Transverse colon (tissue), 4 donors: ENCODE measurements around the gene HOXB9. TPM values are rescaled to one million over a fixed set of nuclear protein-coding genes. Genes with fewer than 3 reads are reported as not detected.

ENCODE experiments used
- DNase-seq: peaks from one replicate; pipeline ENCODE4 v3.0.0-alpha.2; 2019
- H3K27ac ChIP-seq, 4 donors: fragments of 200-600 bp; sonication (generic); 2 replicates each; pipeline ENCODE4 v1.5.1; 2016 to 2018; ENCODE audit warnings: inconsistent platforms in 4 of 4
- H3K27me3 ChIP-seq: fragments of 200-600 bp; sonication (generic); 2 replicates; pipeline ENCODE4 v1.5.1; 2017; ENCODE audit warnings: inconsistent platforms
- H3K36me3 ChIP-seq, 4 donors: fragments of 200-600 bp; sonication (generic); 2 replicates each; pipeline ENCODE4 v1.5.1; 2017 to 2019; ENCODE audit warnings: inconsistent platforms in 4 of 4
- H3K4me1 ChIP-seq, 4 donors: fragments of 200-600 bp; sonication (generic); 2 replicates each; pipeline ENCODE4 v1.5.1; 2017 to 2020; ENCODE audit warnings: inconsistent platforms in 4 of 4
- H3K4me3 ChIP-seq, 4 donors: fragments of 200-600 bp; sonication (generic); 1 replicate in 1 of 4; 2 replicates in 3 of 4; pipeline versions ENCODE4 v1.5.1 to v1.6.1; 2017 to 2019; ENCODE audit warnings: inconsistent platforms in 4 of 4
- H3K9me3 ChIP-seq, 2 donors: fragments of 200-600 bp; sonication (generic); 2 replicates each; pipeline ENCODE4 v1.5.1; 2017 to 2019; ENCODE audit warnings: inconsistent platforms in 2 of 2
- CTCF ChIP-seq, 5 experiments: fragments of 200-600 bp in 3 of 5; fragments of 450-650 bp in 2 of 5; sonication (generic) in 3 of 5; IDR thresholded peaks; 1 replicate in 2 of 5; 2 replicates in 3 of 5; pipeline ENCODE4 v1.5.1; 2016 to 2017; ENCODE audit warnings: antibody characterized with exemption in 5 of 5, inconsistent platforms in 3 of 5, mild to moderate bottlenecking in 2 of 5, moderate library complexity in 1 of 5
- EP300 ChIP-seq: sonication (generic); formaldehyde crosslinking; IDR thresholded peaks from one replicate; pipeline ENCODE4 v1.6.1; 2017; ENCODE audit warnings: antibody characterized with exemption, low read depth
- POLR2A ChIP-seq: fragments of 450-650 bp; IDR thresholded peaks from one replicate; pipeline ENCODE4 v1.6.1; 2016; ENCODE audit warnings: antibody characterized with exemption, mild to moderate bottlenecking, moderate library complexity
- POLR2AphosphoS5 ChIP-seq, 3 donors: sonication (generic); formaldehyde crosslinking; IDR thresholded peaks; one replicate each; pipeline ENCODE4 v1.6.1; 2016; ENCODE audit warnings: antibody characterized with exemption in 3 of 3
- WGBS, 2 donors: methylation state at CpG; one replicate each; pipeline ENCODE4 v1.1.5; 2018; ENCODE audit warnings: low coverage in 1 of 2; 5-methylcytosine and 5-hydroxymethylcytosine counted together
- in situ Hi-C, 4 donors: fragments of 200-750 bp; cut with MboI; loops; one replicate each; pipeline versions ENCODE4 v1.15.0 to v1.15.1; 2017; ENCODE audit warnings: low sequenced_read_pairs in 3 of 4, low pct_ligation_motif_present in 1 of 4, low pct_unique_long_range_greater_than_20kb in 1 of 4
- intact Hi-C: fragments of 100-400 bp; cut with DNase I; formaldehyde crosslinking; loops from one replicate; pipeline ENCODE4 v1.15.1; 2023; ENCODE audit warnings: low total_unique reads
- total RNA-seq, 4 donors: library from RNA; depleted of rRNA; stranded (reverse); fragments of >200 nt; gene quantifications; one replicate each; pipeline ENCODE4 v1.1.0, GENCODE V29; 2016

HOXB9 gene
- total RNA-seq, 4 donors from 2014 or later: 19.8 to 54.3 (median 29.4) TPM

- no peaks in the 10 kb centered on the region for H3K36me3 ChIP-seq
- WGBS, 2 donors: 17 to 54% methylated on average over 1 to 22 of the region's 22 CpGs
- peak overlapping the region; percentile 89 to 95 (median 92) for H3K27ac ChIP-seq
- peaks cover 36 to 92% (median 71%) of the 10 kb centered on the region in 4 donors for H3K4me1 ChIP-seq
- no peak for DNase-seq
- in situ Hi-C loops: no loop called here
- peaks cover 7% of the 10 kb centered on the region for H3K27me3 ChIP-seq
- TF ChIP-seq CTCF (IDR thresholded peaks at IDR 0.05) (no peak), POLR2AphosphoS5 (IDR thresholded peaks at IDR 0.05) (no peak), POLR2A (no peak), EP300 (no peak)
- no peaks in the 10 kb centered on the region for H3K9me3 ChIP-seq
- intact Hi-C loops: loop anchor here (5.0 kb wide), 1 partner anchor 34 kb away; no protein-coding TSS in a partner anchor
- peak overlapping the region; percentile 6 to 54 (median 46) for H3K4me3 ChIP-seq
Measured at GRCh38 chr17:48575673-48576478, 50.3 kb downstream of the HOXB9 start.

DNA sequence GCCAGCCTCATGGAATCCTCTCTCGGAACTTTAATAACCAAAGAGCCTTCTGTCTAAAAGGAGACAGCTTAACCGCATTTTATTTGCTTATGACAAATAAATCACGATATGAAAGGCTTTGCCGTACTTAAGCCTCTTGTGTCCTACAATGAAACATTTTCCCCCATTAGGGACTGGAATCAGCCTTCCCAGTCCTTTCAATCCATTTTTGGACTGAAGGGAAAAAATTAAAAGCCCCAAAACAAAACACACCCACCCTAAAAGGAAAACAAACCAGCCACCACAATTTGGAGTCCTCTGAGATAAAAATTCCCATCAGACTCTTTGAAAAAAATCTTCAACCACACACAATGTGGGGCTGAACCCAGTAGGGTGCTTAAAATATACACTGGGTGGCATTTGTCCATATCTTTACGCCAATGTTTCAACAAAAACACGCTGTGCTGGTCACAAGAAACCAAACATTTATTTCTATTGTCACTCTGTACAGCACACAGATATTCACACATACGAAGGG, 51.0 kb downstream of the HOXB9 start:
- H3K4me1 ChIP-seq: peaks cover 36 to 92% (median 71%) of the 10 kb centered on the region in 4 donors
- intact Hi-C loops: loop anchor here (5.0 kb wide), 1 partner anchor 33 kb away; no protein-coding TSS in a partner anchor
- peaks cover 7% of the 10 kb centered on the region for H3K27me3 ChIP-seq

GRCh38 chr17:48574505-48575065, 51.6 kb downstream of the HOXB9 start:
- Histone ChIP-seq H3K4me1 (peaks cover 36 to 92% (median 72%) of the 10 kb centered on the region in 4 donors), H3K27me3 (peaks cover 3% of the 10 kb centered on the region), H3K36me3 (no peaks in the 10 kb centered on the region), H3K9me3 (no peaks in the 10 kb centered on the region), H3K27ac (peak overlapping the region; percentile 89 to 95 (median 92)), H3K4me3 (peak overlapping the region in 1 of 4 donors; percentile 28)
- WGBS, 2 donors: 62 to 79% methylated on average over 6 to 8 of the region's 8 CpGs
- TF ChIP-seq EP300 (no peak), POLR2AphosphoS5 (IDR thresholded peaks at IDR 0.05) (no peak), CTCF (IDR thresholded peaks at IDR 0.05) (no peak), POLR2A (no peak)
- intact Hi-C loops: loop anchor here (5.0 kb wide), 1 partner anchor 32 kb away; no protein-coding TSS in a partner anchor
- in situ Hi-C loops: no loop called here
- DNase-seq: no peak

More for the DNA sequence above, 51.0 kb downstream of the HOXB9 start:
- no peaks in the 10 kb centered on the region for H3K9me3 ChIP-seq
- 52 to 63% methylated on average over 5 to 7 of the region's 7 CpGs for WGBS, 2 donors
- peak overlapping the region in 1 of 4 donors; percentile 28 for H3K4me3 ChIP-seq
- H3K36me3 ChIP-seq: no peaks in the 10 kb centered on the region
- peak overlapping the region; percentile 89 to 95 (median 92) for H3K27ac ChIP-seq
- no peak for DNase-seq
- no peak for TF ChIP-seq CTCF (IDR thresholded peaks at IDR 0.05)
- in situ Hi-C loops: no loop called here

DNA sequence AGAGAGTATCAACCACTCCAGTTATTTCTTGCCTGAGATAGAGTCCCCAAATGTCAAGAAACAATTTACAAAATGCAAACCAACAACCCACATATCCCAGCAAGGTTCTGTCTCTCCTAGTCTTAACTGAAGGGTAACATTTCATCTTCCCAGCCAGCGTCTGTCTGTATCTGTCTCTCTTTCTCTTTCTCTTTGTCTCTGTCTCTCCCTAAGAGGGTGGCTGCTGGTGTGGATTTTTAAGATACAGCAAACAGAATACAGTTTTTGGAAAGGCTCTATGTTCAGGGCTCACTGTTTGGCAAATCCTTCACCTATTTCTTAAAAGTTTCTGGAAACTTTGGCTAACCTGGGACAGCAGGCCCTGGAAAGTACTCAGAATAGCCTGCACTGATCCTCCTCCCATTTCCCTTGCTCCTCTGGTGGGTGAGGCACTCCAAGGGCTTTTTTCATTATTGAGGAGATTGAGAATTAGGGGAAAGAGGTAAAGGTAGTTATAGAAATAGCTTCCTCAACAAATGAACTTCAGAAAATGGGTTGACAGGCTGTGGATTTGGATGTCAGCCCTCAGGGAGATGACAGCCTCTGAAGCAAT, 54.2 kb downstream of the HOXB9 start:
- Histone ChIP-seq H3K4me3 (peak overlapping the region in 1 of 4 donors; percentile 36), H3K9me3 (no peaks in the 10 kb centered on the region), H3K36me3 (no peaks in the 10 kb centered on the region), H3K27me3 (no peaks in the 10 kb centered on the region), H3K27ac (peak overlapping the region; percentile 89 to 95 (median 92)), H3K4me1 (peaks cover 48 to 95% (median 77%) of the 10 kb centered on the region in 4 donors)
- no peak for TF ChIP-seq EP300
- TF ChIP-seq POLR2A: no peak
- TF ChIP-seq CTCF (IDR thresholded peaks at IDR 0.05): no peak
- no peak for TF ChIP-seq POLR2AphosphoS5 (IDR thresholded peaks at IDR 0.05)
- 68% methylated on average over 1 of the region's 1 CpG; no CpG with 5 or more reads in 1 of the 2 donors for WGBS, 2 donors
- intact Hi-C loops: no loop called here
- in situ Hi-C loops: no loop called here
- DNase-seq: no peak
